NCI-H128 (cell line): ENCODE results near the gene ZNF217.
"Not testable (repeated sequence)": the region's sequence is repeated elsewhere in the genome, so short reads cannot be mapped to it uniquely, and the experiment has no call there.

Experiments used
- DNase-seq: peaks from one replicate; lab custom pipeline; 2025; ENCODE audit not compliant: unreplicated experiment; lab: John Stamatoyannopoulos, UW

Gene ZNF217

DNA sequence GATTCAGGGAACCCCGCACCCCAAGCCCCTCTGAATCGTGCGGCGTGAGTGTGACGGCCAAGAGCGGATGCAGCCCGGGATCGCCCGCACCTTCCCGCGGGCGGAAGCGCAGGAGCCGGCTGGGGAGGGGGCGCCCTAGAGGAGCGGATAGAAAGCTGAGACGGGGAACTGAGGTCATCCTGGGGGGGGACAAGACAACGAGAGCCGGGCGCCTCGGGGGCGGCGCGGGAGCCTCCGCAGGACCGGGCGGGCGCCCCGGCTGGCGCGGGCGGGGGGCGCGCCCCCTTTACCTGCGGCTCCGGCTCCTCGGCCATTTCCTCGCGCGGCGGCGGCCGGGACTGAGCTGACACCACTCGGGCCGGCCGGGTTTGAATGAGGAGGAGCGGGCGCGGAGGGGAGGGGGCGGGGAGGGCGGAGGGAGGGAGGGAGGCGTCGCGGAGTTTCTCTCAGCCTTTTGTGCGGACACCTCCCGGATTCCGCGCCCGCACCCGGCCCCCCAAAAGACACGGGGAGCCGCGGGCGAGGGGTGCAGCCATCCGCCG, at the start of gene ZNF217:
ZNF217 (minus strand) TSS at position 374 of the 542 bp plus-strand sequence. CDS start 11,013 bp downstream, outside the sequence.
- not testable (repeated sequence) for DNase-seq

DNA sequence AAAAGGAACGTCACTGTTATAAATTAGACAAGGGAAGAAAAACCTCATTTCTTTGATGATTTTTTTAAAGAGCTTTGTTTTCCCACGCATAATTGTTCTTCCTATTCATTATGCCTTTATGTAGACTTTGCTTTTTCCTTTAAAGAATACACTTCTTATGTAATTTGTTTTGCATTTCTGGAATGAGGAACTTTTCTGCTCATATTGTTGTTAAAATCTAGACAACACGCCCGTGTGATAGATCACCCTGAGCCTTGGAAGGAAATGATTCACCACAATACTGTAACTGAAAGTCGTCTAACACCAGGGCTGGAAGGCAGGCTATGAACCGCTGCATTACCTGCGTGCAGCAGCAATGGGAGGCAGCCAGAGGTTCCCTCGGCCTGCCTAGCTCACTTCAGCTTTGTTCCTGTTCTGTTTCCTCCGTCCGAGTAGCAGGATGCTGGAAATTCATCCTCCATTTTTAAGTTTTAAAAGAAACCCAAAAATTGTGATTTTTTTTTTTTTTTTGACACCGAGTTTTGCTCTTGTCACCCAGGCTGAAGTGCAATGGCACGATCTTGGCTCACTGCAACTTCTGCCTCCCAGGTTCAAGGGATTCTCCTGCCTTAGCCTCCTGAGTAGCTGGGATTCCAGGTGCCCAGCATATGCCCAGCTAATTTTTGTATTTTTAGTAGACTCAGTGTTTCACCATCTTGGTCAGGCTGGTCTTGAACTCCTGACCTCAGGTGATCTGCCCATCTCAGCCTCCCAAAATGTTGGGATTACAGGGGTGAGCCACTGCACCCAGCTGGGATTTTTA, 49.6 kb upstream of the ZNF217 start:
- DNase-seq: no peak

DNA sequence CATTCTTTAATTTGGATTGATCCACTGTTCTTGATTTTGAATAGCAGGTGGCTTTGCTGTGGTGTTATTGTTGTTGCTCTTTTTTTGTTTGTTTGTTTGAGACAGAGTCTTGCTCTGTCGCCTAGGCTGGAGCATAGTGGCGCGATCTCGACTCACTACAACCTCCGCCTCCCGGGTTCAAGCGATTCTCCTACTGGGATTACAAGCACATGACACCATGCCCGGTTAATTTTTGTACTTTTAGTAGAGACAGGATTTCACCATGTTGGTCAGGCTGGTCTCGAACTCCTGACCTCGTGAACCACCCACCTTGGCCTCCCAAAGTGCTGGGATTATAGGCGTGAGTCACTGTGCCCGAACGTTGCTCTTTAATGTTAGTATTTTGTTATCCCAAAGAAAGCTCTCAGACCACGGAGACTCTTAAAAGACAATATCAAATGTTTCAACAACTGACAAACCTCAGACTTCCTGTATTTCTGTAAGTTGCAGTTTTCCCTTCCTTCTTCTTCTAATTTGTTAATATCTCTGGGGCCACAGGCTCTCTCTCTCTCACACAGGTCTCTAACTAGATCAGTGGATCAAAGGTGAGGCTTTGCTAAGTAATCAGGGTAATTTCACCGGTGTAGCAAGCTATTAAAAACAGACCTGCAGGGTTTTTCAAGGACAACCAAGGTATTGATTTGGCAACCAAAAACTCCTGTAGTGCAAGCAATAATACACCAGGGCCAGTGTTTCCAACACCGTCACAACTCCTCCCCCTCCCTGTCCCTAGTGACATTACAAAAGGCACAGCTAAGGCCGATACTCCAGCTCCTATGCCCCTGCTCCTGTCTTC, 48.8 kb upstream of the ZNF217 start:
- DNase-seq: no peak

DNA sequence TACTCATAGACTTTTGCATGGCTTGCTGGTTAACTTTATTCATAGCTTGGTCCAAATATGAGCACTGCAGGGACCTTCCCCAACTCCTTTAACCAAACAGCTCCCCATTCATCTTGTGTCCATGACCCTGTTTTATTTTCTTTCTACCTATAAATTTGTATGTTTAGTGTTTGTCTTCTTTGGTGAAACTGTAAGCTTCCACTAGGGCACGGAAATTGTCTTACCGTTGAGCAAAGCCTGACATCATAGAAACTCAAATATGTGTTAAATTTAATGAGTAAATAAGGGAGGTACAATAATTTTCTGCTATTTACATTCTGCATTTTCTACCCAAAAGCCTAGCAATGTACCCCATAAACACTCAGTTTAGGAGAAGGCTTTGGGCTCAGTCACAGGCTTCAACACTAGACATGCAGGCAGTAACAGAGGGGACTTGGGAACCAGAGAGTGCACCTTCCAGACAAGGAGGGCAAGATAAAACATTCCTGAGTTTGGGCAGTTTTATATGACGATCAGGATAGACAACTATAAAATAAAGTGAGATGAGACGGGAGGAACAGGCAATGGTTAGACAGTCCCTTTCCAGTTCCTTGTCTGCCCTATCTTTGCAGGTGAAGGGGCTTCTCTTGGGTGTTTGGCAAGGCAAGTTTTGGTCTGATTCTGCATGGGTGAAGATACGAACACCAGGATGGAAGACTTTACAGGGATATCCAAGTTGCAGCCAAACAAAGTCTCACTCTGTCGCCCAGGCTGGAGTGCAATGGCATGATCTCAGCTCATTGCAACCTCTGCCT, 46.2 kb upstream of the ZNF217 start:
- DNase-seq: no peak

DNA sequence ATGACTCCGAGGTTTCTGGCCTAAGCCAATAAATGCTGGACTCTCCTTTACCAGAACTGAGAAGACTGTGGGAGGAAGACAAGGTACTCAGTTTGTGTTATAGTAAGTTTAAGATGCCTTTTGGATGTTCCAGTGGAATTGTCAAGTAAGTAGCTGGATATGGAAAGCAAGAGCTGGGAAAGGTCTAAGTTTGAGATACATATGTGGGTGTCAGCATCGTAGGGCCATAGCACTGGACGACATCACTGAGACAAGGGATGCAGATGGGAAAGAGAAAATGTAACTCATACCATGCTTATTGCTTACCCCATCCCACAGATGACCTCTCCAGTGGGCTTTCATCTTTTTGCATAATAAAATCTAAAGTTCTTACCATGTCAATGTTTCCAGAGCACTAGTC, 45.5 kb upstream of the ZNF217 start:
- no peak for DNase-seq

DNA sequence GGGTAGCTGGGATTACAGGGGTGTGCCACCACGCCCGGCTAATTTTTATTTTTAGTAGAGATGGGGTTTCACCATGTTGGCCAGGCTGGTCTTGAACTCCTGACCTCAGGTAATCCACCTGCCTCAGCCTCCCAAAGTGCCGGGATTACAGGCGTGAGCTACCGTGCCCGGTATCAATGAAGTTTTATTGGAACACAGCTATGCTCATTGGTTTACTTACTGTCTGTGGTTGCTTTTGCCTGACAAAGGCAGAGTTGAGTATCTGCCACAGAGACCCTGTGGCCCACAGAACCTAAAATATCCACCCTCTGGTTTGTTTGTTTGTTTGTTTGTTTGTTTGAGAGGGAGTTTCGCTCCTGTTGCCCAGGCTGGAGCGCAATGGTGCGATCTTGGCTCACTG, 43.7 kb upstream of the ZNF217 start:
- DNase-seq: not testable (repeated sequence)

DNA sequence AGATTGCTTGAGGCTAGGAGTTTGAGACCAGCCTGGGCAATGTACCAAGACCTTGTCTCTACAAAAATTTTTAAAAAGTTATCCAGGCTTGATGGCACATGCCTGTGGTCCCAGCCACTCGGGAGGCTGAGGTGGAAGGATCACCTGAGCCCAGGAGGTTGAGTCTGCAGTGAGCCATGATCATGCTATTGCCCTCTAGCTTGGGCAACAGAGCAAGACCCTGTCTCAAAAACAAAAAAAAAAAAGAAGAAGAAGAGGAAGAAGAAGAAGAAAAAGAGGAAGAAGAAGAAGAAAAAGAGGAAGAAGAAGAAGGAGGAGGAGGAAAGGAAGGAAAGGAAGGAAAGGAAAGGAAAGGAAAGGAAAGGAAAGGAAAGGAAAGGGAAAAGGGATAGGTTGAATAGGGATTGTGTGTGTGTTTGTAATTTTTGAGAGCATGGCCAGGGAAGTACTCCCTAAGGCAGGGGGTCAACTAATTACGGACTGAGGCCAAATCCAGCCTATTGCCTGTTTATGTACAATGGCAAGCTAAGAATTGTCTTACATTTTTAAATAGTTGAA, 43.0 kb upstream of the ZNF217 start:
- DNase-seq: no peak

DNA sequence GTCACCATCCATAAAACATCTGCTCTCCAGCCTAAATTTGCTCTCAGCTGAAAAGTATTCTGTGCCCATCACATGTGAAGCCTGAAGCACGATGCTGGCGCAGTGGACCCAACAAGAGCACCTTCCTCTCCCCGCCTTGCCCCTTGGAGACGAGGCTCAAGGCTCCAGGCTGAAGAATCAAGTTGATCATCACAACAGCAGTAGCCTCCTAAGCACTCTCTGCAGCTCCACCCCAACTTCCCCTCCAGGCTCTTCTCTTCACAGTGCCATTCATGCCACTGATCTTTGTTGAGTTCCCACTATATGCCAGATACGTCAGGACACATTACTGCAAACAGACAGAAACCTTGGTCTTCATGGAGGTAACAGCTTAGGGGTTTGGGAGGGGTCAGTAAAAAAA, 41.6 kb upstream of the ZNF217 start:
- DNase-seq: no peak

DNA sequence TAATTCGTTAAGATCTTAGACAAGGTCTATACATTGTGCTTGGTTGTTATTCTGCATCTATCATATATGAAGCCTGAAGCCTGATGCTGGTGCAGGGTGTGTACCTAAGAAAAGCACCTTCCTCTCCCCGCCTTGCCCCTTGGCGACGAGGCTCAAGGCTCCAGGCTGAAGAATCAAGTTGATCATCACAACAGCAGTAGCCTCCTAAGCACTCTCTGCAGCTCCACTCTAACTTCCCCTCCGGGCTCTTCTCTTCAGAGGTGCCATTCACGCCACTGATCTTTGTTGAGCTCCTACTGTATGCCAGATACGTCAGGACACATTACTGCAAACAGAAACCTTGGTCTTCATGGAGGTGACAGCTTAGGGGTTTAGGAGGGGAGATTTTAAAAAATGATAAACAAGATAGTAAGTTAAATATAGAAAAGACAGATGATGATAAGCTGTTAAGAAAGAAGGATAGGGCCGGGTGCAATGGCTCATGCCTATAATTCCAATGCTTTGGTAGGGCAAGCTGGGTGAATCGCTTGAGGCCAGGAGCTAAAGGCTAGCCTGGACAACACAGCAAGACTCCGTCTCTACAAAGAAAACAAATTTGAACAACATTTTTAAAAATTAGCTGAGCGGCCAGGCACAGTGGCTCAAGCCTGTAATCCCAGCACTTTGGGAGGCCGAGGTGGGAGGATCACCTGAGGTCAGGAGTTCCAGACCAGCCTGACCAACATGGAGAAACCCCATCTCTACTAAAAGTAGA, 38.4 kb upstream of the ZNF217 start:
- DNase-seq: no peak

DNA sequence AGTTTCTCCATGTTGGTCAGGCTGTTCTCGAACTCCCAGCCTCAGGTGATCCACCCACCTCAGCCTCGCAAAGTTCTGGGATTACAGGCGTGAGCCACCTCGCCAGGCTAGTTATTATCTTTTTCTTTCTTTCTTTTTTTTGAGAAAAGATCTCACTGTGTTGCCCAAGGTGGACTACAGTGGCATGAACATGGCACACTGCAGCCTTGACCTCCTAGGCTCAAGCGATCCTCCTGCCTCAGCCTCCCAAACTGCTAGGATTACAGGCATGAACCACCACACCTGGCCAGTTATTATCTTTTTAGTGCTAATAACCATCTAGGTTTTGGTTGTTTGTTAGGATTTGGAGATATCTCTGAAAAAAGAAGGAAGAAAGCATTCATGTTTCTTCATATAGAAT, 35.8 kb upstream of the ZNF217 start:
- DNase-seq: no peak

DNA sequence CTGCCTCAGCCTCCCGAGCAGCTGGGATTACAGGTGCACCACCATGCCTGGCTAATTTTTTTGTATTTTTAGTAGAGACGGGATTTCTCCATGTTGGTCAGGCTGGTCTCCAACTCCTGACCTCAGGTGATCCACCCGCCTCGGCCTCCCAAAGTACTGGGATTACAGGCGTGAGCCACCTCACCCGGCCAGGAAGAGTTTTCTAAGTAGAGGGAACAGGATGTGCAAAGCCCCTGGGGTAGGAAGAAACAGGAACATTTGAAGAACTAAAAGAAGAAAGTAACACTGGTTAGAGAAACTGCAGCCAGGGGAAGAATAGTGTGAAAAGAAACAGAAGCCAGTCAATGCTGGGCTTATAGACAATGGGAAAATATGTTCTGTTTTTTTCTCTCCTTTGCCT, 35.1 kb upstream of the ZNF217 start:
- not testable (repeated sequence) for DNase-seq

DNA sequence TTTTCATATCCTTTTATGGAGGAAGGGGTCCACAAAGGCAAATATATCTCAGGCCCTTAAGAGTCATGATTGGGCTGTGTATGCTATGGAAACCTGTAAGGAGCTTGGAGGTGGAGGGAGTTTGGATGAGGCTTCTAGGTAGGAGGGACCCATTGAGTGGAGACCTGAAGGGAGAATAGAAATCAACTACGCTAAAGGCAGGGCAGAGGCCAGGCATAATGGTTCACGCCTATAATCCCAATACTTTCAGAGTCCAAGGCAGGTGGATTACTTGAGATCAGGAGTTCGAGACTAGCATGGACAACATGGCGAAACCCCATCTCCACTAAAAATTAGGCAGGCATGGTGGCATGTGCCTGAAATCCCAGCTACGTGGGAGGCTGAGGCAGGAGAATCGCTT, 34.4 kb upstream of the ZNF217 start:
- DNase-seq: no peak

DNA sequence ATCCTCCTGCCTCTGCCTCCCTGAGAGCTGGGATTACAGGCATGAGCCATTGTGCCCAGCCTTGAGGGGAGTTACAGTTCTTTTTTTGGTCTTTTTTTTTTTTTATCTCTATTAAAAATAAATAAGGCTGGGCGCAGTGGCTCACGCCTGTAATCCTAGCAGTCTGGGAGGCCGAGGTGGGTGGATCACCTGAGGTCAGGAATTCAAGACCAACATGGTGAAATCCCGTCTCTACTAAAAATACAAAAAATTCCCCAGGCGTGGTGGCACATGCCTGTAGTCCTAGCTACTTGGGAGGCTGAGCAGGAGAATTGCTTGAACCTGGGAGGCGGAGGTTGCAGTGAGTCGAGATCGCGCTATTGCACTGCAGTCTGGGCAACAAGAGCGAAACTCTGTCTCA, 33.4 kb upstream of the ZNF217 start:
- DNase-seq: not testable (repeated sequence)

DNA sequence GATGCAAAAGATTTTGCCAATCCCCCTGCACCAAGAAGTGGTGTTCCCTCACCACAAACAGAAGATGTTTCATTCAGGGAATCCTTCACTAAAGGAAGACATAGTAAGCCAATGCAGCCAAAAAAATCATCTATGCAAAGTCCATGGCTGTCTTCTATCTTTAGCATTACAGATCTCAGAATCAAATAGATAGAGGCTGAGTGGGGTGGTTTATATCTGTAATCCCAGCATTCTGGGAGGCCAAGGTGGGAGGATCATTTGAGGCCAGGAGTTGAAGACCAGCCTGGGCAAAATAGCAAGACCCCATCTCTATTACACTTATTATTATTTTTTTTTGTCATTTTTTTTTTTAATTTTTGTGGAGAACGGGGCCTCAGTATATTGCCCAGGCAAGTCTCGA, 32.9 kb upstream of the ZNF217 start:
- DNase-seq: no peak

DNA sequence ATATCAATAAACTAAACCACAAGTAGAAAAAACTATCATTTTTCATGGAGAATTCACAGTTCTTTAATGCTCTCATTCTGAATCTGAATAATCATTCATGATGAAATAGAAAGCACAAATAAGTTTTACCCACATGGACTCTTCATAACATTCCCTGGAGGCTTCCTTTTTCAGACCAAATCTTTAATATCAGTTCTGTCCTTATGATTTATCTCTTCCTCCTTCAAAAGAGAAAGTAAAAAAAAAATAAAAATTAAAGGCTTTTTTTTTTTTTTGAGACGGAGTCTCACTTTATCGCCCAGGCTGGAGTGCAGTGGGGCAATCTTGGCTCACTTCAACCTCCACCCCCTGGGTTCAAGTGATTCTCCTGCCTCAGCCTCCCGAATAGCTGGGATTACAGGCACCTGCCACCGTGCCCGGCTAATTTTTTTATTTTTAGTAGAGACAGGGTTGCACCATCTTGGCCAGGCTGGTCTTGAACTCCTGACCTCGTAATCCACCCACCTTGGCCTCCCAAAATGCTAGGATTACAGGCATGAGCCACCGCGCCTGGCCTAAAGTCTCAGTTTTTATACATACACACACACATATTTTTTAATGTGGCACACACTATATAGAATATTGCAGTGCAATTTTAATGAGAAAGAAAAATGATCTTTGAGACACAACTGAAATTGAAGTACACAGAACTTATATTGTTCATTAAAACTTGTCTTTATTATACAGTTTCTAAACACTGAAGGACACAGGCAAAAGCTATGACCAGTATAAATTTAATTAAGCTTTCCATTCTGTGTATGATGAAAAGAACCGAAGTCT, 31.9 kb upstream of the ZNF217 start:
- no peak for DNase-seq

DNA sequence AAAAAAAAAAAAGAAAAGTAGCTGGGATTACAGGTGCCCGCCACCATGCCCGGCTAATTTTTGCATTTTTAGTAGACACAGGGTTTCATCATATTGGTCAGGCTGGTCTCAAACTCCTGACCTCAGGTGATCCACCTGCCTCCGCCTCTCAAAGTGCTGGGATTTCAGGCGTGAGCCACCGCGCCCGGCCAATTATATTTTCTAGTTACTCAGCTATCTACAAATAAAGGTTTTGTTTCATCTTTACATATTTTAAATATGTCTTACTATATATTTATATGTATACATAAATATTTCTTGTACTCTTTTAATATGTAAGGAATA, 31.2 kb upstream of the ZNF217 start:
- not testable (repeated sequence) for DNase-seq

DNA sequence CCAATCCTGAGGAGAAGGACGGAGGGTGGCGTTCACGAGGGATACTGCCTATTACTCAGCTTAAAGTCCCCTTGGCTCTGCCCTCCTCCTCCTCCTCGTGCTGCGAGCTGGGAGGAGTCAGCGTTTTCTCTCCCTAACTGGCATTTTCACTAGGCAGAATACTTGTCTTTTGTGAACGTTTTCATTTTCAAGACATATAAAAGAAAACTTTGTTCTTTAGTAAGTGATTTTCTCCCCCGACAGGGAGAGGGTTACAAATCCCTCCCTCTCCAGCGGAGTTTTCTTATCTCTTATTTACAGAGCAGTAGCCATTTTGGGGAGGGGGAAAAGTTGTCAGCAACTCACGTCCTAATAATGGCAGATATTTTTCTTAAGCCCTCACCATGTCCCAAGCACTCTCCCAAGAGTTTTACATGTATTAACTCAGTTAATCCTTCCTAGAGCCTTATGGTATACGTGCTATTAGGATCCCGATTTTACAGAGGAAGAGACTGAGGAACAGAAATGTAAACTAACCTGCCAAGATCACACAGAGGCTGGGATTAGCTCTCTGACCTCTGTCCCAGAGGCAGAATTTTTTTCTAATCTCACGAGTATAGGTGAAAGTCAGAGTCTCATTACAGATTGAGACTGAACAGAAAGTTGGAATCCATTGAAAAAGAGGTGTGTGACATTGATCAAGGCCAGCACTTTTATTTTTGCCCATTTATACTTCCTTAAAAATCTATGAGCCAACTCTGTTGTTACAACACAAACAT, 30.0 kb upstream of the ZNF217 start:
- DNase-seq: no peak

DNA sequence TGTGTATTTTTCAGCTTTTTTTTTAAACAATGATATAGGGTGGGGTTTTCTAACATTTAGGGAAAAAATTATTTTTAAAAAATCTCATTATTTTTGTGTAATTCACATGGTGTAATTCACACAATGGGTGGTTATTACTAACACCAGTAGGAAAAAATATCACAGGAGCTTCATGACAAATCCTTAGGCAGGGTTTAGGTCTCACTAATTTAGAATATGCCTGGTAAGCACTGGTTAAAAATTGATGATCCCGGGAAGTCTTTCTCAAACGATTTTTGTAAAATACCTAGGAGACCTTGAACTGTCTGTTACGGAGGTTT, 29.5 kb upstream of the ZNF217 start:
- no peak for DNase-seq
